Cerebellar cortex (tissue), 1 donor: ENCODE results near the gene SARS2.
"Not testable (repeated sequence)": the region's sequence is repeated elsewhere in the genome, so short reads cannot be mapped to it uniquely, and the experiment has no call there.

Source experiments
- DNase-seq: peaks from one replicate; pipeline ENCODE4 v3.0.0-alpha.2; 2015; ENCODE audit warnings: low spot score

Gene SARS2

GRCh38 chr19:38946229-38947010 is 15.9 kb upstream of the SARS2 start:
- DNase-seq, result no peak

GRCh38 chr19:38945562-38946228 is 15.1 kb upstream of the SARS2 start:
- DNase-seq, result no peak

- no peak for DNase-seq
These were observed 14.5 kb upstream of the SARS2 start for GRCh38 chr19:38944981-38945506.

GRCh38 chr19:38942471-38943181 is 12.1 kb upstream of the SARS2 start:
- no peak for DNase-seq

GRCh38 chr19:38941979-38942378 is 11.4 kb upstream of the SARS2 start:
- no peak for DNase-seq

- DNase-seq, result not testable (repeated sequence)
These were observed 10.9 kb upstream of the SARS2 start for GRCh38 chr19:38941466-38941865.

GRCh38 chr19:38939957-38940356 is 9.4 kb upstream of the SARS2 start:
- no peak for DNase-seq

GRCh38 chr19:38933544-38933943 is 3.0 kb upstream of the SARS2 start:
- DNase-seq, result no peak

- peak; percentile 36 for DNase-seq
These were observed 2.0 kb upstream of the SARS2 start for GRCh38 chr19:38932425-38933179.

- no peak for DNase-seq
These were observed 894 bp upstream of the SARS2 start for GRCh38 chr19:38931521-38931793.

- DNase-seq, result peak; percentile 99
These were observed 385 bp upstream of the SARS2 start, which contains the start of gene MRPS12 for GRCh38 chr19:38930776-38931520. MRPS12 (plus strand) TSS chr19:38930944; CDS start chr19:38931295, 351 bp downstream.

- DNase-seq, result no peak
These were observed 2.1 kb downstream of the SARS2 start for GRCh38 chr19:38928391-38929001.

- no peak for DNase-seq
These were observed 6.2 kb downstream of the SARS2 start for GRCh38 chr19:38924388-38924787.

GRCh38 chr19:38922482-38922881 is 8.1 kb downstream of the SARS2 start:
- no peak for DNase-seq

- DNase-seq, result no peak
These were observed 8.9 kb downstream of the SARS2 start for GRCh38 chr19:38921420-38922274.

- DNase-seq, result no peak
These were observed 9.8 kb downstream of the SARS2 start for GRCh38 chr19:38920602-38921419.

GRCh38 chr19:38919837-38920601 is 10.5 kb downstream of the SARS2 start:
- no peak for DNase-seq

- no peak for DNase-seq
These were observed 12.0 kb downstream of the SARS2 start for GRCh38 chr19:38918526-38918925.
